ENCODE measurements around the gene ETV6. TPM values are rescaled to one million over a fixed set of nuclear protein-coding genes. Genes with fewer than 3 reads are reported as not detected.

ETV6 gene
- total and polyA plus RNA-seq, 2 of the 8 experiments (the other 6 are each of a cell fraction or from before 2014, with no cell fraction given), result 5.5 to 23.9 TPM

- Histone ChIP-seq H3K36me3 (ENCODE audit: control insufficient read depth in 2 of 4, insufficient read depth in 4 of 4, low read length in 3 of 4) (no peaks in the 10 kb centered on the region), H3K18ac (ENCODE audit: extremely low read depth, low read length) (no peak overlapping the region), H3K14ac (ENCODE audit: insufficient read length) (no peak overlapping the region), H4K91ac (replicated peaks; ENCODE audit: insufficient read length, low read length) (no peak overlapping the region), H3K27ac (ENCODE audit: low read depth, low read length) (no peak overlapping the region), H2BK15ac (ENCODE audit: low read length) (no peak overlapping the region), H3K4me2 (ENCODE audit: insufficient read depth in 1 of 2, low read depth in 2 of 2, low read length in 2 of 2) (no peak overlapping the region), H3K4me3 (ENCODE audit: extremely low read depth in 1 of 4, insufficient read depth in 2 of 4, low read depth in 3 of 4, low read length in 4 of 4) (no peak overlapping the region), H4K20me1 (replicated peaks in 1 of 2; ENCODE audit: control insufficient read depth in 1 of 2, insufficient read depth in 2 of 2, low read length in 2 of 2) (no peaks in the 10 kb centered on the region), H3K79me2 (ENCODE audit: control insufficient read depth in 1 of 2, insufficient read depth in 2 of 2, low read length in 2 of 2) (peaks cover 0 to 21% of the 10 kb centered on the region in 2 experiments; a peak in 3 of 4 replicates), H3K23me2 (ENCODE audit: low read depth, low read length) (no peaks in the 10 kb centered on the region; the same call in 1 of the 2 replicates), H3K79me1 (ENCODE audit: low read depth, low read length) (peaks cover 2% of the 10 kb centered on the region; the same call in 1 of the 2 replicates), H4K8ac (ENCODE audit: extremely low read depth, insufficient read depth, low read length) (no peak overlapping the region), H2AK5ac (ENCODE audit: low read depth, low read length) (no peak overlapping the region), H3K9me3 (ENCODE audit: insufficient read depth in 2 of 2, low read depth in 1 of 2, low read length in 1 of 2) (no peaks in the 10 kb centered on the region), H2AFZ (ENCODE audit: low read length) (no peak overlapping the region), H3K27me3 (replicated peaks in 1 of 4; ENCODE audit: control insufficient read depth in 3 of 4, extremely low read depth in 1 of 4, insufficient read depth in 3 of 4, low read length in 3 of 4) (no peaks in the 10 kb centered on the region), H4K5ac (ENCODE audit: insufficient read length, low read depth, low read length) (no peak overlapping the region), H3K4ac (replicated peaks; ENCODE audit: insufficient read length, low read depth, low read length) (no peak overlapping the region), H2BK20ac (ENCODE audit: low read length) (no peak overlapping the region), H3K9ac (replicated peaks in 1 of 4; ENCODE audit: extremely low read depth in 1 of 4, low read depth in 3 of 4, low read length in 3 of 4) (no peak overlapping the region), H3K4me1 (replicated peaks in 1 of 4; ENCODE audit: control insufficient read depth in 3 of 4, insufficient read depth in 4 of 4, low read length in 3 of 4) (peaks cover 17 to 24% (median 18%) of the 10 kb centered on the region in 4 experiments), H2BK5ac (ENCODE audit: low read depth, low read length) (no peak overlapping the region), H2BK120ac (replicated peaks; ENCODE audit: low read depth, low read length) (no peak overlapping the region), H3K56ac (replicated peaks; ENCODE audit: insufficient read length, low read depth, low read length) (no peak overlapping the region), H3K23ac (ENCODE audit: insufficient read length) (no peak overlapping the region), H2BK12ac (ENCODE audit: low read depth, low read length) (no peak overlapping the region)
- POLR2A ChIA-PET (ENCODE audit: partially characterized antibody), result interaction anchor here (0.8 to 1.5 kb wide), 3 partner anchors 14 to 25 kb away, joined by 3 to 5 read pairs (median 3); no protein-coding TSS in a partner anchor
- 89% methylated on average over 3 of the region's 3 CpGs; no CpG with 5 or more reads in 1 of the 2 experiments for WGBS, 2 experiments (ENCODE audit: extremely low coverage in 1 of 2, insufficient coverage in 1 of 2, insufficient read length in 1 of 2, insufficient replicate concordance in 2 of 2, low coverage in 1 of 2, low lambda C conversion rate in 2 of 2, missing lambda C conversion rate in 1 of 2)
- CTCF ChIA-PET (ENCODE audit: partially characterized antibody), result interaction anchor here (1.0 to 2.0 kb wide), 4 partner anchors 14 to 62 kb away, joined by 4 to 6 read pairs (median 4); no protein-coding TSS in a partner anchor
- no peak for DNase-seq (ENCODE audit: low read depth in 1 of 2, low spot score in 2 of 2)
- FAIRE-seq, result no peak
- TF ChIP-seq HDAC6 (IDR thresholded peaks at IDR 0.05; ENCODE audit: low read depth, low read length), result no peak
These were observed 98.5 kb downstream of the ETV6 start for GRCh38 chr12:11747969-11748368.

Data from H1 (cell line).